GM19468 (cell line): ENCODE measurements around the gene KCNH2.
"Not testable (repeated sequence)": the region's sequence is repeated elsewhere in the genome, so short reads cannot be mapped to it uniquely, and the experiment has no call there.

Experiments
- ATAC-seq: cut with Tn5 transposase; IDR thresholded peaks from one replicate; pipeline ENCODE4 v1.9.1; 2021; ENCODE audit warnings: mild to moderate bottlenecking, moderate library complexity, moderate number of reproducible peaks; ENCODE audit not compliant: unreplicated experiment; ENCODE audit errors: extremely low read depth

Gene KCNH2

GRCh38 chr7:150916670-150917069 is 61.5 kb downstream of the KCNH2 start:
- no peak for ATAC-seq

DNA sequence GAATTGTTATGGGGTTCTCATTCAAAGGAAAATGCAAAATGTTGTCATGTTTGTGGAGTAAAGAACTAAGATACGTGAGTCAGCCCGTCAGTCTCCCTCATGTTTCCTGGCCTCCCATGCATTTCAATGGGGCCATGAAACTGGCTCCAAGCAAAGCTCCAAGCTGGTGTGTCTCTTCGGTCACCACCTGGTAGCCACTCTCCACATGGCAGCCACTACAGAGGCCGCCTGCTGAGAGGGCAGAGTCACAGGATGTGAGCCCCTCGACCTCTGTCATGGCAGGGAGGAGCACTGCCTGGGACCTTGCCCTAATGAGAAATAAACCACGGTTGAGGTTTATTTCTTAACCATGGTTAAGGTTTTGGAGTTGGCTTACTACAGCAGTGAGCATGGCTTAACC is 63.2 kb downstream of the KCNH2 start:
- ATAC-seq = no peak

GRCh38 chr7:150914196-150914595 is 63.9 kb downstream of the KCNH2 start:
- no peak for ATAC-seq

DNA sequence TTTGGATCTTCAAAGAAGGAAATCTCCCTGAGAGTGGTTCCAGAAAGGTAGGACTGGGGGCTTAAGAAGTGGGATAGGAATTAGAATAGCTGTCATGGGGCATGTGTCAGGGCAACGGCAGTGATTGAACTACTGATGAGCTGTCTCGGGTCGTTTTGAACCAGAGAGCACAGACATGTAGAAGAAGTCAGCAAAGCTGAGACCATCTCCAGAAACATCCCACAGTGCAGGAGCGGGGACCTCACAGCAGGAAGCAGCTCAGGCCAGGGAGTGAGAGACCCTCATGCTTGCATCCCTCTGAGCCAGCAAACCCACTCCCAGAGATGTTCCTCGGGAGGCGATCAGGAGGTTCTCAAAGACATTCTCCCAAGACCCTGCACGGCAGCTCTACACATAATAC is 65.7 kb downstream of the KCNH2 start:
- ATAC-seq = no peak

DNA sequence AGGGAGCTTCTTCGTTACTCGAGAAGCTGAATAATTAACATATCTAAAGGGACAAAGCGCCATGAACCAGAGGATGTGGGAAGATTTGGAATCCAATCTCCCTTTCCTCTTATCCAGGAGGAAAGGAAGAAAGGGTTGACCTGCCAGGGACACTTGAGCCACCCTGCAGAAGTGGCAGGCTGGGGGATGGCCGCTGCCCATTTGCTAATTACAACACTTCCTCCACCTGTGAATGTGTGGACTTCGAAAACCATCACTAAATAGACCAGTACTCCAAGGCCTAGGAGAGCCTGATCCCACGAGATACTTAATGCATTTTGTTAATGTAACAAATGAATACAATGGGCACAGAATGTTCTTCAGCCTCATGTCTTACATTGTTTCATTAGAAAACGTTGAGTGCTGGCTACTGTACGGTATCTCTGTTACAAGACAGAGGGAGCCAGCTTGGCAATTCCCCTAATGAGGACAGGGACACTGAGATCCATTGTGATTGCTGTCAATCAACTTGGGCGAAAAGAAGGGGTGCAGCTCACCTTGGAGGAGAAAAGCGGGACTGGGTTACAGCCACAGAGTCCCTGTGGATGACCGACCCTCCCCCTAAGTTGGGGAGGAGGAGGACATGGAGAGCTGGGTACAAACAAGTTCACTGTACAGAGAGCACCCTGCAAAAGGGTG is 66.4 kb downstream of the KCNH2 start:
- no peak for ATAC-seq

- no peak for ATAC-seq
Observed at GRCh38 chr7:150910996-150911422, 67.1 kb downstream of the KCNH2 start.

DNA sequence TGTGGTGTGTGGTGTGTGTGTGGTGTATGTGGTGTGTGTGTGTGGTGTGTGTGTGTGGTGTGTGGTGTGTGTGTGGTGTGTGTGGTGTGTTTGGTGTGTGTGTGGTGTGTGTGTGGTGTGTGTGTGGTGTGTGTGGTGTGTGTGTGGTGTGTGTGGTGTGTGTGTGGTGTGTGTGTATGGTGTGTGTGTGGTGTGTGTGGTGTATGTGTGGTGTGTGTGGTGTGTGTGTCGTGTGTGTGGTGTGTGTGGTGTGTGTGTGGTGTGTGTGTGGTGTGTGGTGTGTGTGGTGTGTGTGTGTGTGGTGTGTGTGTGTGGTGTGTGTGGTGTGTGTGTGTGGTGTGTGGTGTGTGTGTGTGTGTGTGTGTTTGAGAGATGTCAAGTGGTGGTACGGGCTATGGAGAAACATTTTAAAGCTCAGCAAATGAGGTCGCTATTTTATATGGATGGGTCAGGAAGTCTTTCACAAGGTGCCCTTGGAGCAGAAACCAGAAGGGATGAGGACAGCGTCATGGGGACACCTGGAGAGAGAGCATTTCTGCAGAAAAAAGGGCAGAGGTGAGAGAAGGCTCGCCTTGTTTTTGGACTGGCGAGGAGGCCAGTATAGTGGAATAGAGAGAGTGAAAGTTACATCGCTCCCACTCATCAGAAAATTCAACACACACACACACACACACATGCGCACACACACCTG is 67.7 kb downstream of the KCNH2 start:
- not testable (repeated sequence) for ATAC-seq

DNA sequence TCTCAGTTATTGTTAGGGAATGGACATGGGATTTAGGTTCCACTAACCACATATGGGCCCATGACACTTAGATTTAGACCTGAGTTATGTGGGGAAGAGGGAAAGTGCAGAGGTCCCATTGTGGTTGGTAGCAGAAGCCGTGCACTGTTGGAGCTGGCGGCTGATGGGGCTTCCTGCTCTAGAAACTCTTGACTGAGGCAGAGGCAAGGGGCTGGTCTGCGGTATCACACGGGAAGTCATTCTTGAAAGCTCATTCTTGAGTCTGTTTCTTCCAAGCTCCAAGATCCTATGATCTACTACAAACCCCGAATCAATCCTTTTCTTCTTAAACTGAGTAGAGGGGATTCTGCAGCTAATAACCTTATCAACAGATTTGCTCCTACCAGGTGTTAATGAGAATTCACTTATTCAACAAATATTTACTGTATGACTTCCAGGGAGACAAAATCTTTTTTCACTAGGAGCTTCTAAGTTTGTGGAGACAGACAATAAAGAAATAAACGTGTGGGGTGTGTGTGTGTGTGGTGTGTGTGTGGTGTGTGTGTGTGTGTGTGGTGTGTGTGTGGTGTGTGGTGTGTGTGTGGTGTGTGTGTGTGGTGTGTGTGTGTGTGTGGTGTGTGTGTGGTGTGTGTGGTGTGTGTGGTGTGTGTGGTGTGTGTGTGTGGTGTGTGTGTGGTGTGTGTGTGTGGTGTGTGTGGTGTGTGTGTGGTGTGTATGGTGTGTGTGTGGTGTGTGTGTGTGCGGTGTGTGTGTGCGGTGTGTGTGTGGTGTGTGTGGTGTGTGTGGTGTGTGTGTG is 68.7 kb downstream of the KCNH2 start:
- no peak for ATAC-seq

DNA sequence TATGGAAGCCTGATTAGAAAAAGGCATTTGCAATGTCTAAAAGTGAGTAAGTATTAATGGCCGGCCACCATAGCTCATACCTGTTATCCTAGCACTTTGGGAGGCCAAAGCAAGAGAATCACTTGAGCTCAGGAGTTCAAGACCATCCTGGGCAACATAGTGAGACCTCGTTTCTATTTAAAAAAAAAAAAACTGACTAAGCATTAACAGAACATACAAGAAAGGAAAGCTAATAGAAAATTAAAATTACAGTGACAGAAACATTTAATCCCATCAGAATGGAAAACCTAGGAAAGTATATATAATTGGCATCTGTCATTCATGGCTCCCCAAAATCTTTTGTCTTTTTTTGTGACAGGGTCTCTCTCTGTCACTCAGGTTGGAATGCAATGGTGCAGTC is 69.9 kb downstream of the KCNH2 start:
- no peak for ATAC-seq

GRCh38 chr7:150904011-150904909 is 73.9 kb downstream of the KCNH2 start:
- no peak for ATAC-seq

DNA sequence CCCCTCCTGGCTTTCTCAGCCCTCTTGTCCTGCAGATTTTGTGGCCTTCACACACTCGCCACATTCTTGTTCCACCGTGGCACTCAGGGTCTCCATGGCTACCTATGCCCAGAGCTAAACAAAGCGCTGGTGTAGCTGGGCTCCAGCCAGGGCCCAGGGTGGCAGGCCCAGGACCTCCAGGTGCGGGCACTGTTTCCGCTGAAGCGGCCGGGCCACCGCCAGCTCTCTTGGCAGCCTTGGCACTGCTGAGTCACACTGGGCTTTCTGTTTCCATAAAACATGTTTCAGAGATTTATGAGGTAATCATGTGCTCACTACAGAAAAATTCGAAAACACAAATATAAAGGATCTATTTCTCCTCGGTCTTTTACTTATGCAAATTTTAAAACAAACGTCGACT is 74.5 kb downstream of the KCNH2 start:
- ATAC-seq = no peak

GRCh38 chr7:150902078-150903033 is 75.8 kb downstream of the KCNH2 start:
- ATAC-seq = no peak

- ATAC-seq = no peak
Observed at GRCh38 chr7:150901160-150902035, 76.7 kb downstream of the KCNH2 start.

- no peak for ATAC-seq
Observed at GRCh38 chr7:150900675-150901074, 77.4 kb downstream of the KCNH2 start.

- ATAC-seq = no peak
Observed at GRCh38 chr7:150898475-150899011, 79.6 kb downstream of the KCNH2 start.

DNA sequence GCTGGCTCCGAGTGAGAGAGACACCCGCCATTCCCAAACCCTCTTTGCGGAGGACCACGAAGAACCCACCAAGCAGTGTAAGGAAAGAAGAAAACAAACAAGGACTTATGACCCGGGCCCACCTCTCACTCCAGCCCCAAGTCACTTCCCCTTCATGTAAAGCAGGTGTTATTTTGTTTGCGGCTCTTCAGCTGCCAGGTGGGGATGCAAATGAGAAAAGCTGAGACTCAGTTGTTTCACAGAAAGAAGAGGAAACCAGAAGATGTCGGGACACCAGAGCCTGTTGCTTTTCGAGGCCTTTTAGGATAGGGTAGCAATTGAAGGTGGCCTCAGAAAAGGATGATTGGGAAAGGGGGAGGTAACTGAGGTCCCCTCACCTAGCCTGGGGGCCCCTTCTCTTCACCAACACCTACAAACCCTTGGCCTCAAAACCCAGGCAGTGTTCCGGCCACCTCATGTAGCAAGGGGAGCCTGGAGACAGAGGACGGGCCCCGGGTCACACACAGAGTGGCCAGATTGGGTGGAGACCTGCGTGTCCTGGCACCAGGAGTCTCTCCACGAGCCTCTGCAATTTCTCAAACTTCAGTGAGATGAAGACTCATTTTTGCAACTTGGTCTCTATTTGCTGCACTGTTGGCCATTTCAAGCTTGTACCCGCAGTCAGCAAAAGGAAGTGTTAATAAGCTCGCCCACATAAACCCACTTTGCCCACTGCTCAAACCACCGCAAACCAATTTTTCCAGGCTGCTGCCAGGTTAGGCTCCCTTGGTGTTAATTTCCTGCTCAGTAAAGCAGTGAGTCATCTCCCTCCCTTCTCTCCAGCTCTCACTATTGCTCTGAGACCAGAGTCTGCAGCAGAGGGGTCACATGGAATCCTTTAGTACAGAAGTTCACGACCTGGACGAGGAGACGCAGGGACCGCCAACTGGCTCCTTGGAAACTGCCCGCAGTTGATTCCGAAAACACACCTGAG is 80.3 kb downstream of the KCNH2 start:
- no peak for ATAC-seq
